ENCODE results near the gene TMEM178A.

Gene TMEM178A

GRCh38 chr2:39728941-39729351 is 63.2 kb downstream of the TMEM178A start:
- TF ChIP-seq CTCF (IDR thresholded peaks at IDR 0.05; ENCODE audit: insufficient read depth, low read depth, low read length, missing control alignments), result peak; percentile 82
- no peak overlapping the region for H3K4me3 ChIP-seq (ENCODE audit: low read length)
- DNase-seq (ENCODE audit: low read depth), result peak; percentile 55

GRCh38 chr2:39730276-39730675 is 64.6 kb downstream of the TMEM178A start:
- TF ChIP-seq CTCF (IDR thresholded peaks at IDR 0.05; ENCODE audit: insufficient read depth, low read depth, low read length, missing control alignments), result no peak
- DNase-seq (ENCODE audit: low read depth), result no peak
- no peak overlapping the region for H3K4me3 ChIP-seq (ENCODE audit: low read length)

GRCh38 chr2:39730685-39731302 is 65.1 kb downstream of the TMEM178A start:
- H3K4me3 ChIP-seq (ENCODE audit: low read length), result no peak overlapping the region
- DNase-seq (ENCODE audit: low read depth), result peak; percentile 52
- TF ChIP-seq CTCF (IDR thresholded peaks at IDR 0.05; ENCODE audit: insufficient read depth, low read depth, low read length, missing control alignments), result peak; percentile 65

GRCh38 chr2:39731546-39731945 is 65.8 kb downstream of the TMEM178A start:
- no peak overlapping the region for H3K4me3 ChIP-seq (ENCODE audit: low read length)
- no peak for TF ChIP-seq CTCF (IDR thresholded peaks at IDR 0.05; ENCODE audit: insufficient read depth, low read depth, low read length, missing control alignments)

GRCh38 chr2:39732482-39732881 is 66.8 kb downstream of the TMEM178A start:
- no peak overlapping the region for H3K4me3 ChIP-seq (ENCODE audit: low read length)
- no peak for TF ChIP-seq CTCF (IDR thresholded peaks at IDR 0.05; ENCODE audit: insufficient read depth, low read depth, low read length, missing control alignments)
- no peak for DNase-seq (ENCODE audit: low read depth)

More at GRCh38 chr2:39731546-39731945, 65.8 kb downstream of the TMEM178A start:
- no peak for DNase-seq (ENCODE audit: low read depth)

- peak; percentile 18 for DNase-seq (ENCODE audit: low read depth)
- no peak for TF ChIP-seq CTCF (IDR thresholded peaks at IDR 0.05; ENCODE audit: insufficient read depth, low read depth, low read length, missing control alignments)
- no peak overlapping the region for H3K4me3 ChIP-seq (ENCODE audit: low read length)
Observed at GRCh38 chr2:39733070-39733674, 67.5 kb downstream of the TMEM178A start.

- DNase-seq (ENCODE audit: low read depth), result peak; percentile 83
- no peak overlapping the region for H3K4me3 ChIP-seq (ENCODE audit: low read length)
- TF ChIP-seq CTCF (IDR thresholded peaks at IDR 0.05; ENCODE audit: insufficient read depth, low read depth, low read length, missing control alignments), result no peak
Observed at GRCh38 chr2:39734445-39734844, 68.7 kb downstream of the TMEM178A start.

Measured in epithelial cell of esophagus (primary cell).